Lower leg skin (tissue), 3 donors: Measurements from ENCODE around the gene CSMD2.

Experiments
- POLR2A ChIP-seq, 2 donors: fragments of 450-650 bp; IDR thresholded peaks; one replicate each; pipeline ENCODE4 v1.6.1; 2016 to 2017; ENCODE audit warnings: antibody characterized with exemption in 2 of 2, mild to moderate bottlenecking in 1 of 2, moderate library complexity in 1 of 2
- TF ChIP-seq, protein P1 (sequence below), 3 donors: fragments of 450-650 bp; IDR thresholded peaks; one replicate each; pipeline ENCODE4 v1.5.1; 2016; ENCODE audit warnings: antibody characterized with exemption in 3 of 3, mild to moderate bottlenecking in 3 of 3, moderate library complexity in 2 of 3

DNA sequence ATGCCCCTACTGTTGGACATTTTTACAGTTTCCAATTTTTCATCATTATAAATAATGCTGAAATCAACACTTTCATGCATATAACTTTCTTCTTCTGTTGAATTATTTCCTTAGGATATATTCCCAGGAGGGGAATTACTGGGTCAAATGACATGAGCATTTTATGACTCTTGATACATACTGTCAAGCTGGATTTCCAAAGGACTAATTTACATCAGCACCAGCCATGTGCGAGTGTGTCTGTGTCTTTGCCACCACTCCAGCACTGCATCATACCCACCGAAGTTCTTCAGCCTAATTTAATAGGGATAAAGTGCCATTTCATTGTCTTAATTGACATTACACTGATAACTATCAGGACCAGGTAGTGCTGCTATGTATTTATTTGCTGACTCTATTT, 146.7 kb downstream of the CSMD2 start:
- TF ChIP-seq, protein P1, sequence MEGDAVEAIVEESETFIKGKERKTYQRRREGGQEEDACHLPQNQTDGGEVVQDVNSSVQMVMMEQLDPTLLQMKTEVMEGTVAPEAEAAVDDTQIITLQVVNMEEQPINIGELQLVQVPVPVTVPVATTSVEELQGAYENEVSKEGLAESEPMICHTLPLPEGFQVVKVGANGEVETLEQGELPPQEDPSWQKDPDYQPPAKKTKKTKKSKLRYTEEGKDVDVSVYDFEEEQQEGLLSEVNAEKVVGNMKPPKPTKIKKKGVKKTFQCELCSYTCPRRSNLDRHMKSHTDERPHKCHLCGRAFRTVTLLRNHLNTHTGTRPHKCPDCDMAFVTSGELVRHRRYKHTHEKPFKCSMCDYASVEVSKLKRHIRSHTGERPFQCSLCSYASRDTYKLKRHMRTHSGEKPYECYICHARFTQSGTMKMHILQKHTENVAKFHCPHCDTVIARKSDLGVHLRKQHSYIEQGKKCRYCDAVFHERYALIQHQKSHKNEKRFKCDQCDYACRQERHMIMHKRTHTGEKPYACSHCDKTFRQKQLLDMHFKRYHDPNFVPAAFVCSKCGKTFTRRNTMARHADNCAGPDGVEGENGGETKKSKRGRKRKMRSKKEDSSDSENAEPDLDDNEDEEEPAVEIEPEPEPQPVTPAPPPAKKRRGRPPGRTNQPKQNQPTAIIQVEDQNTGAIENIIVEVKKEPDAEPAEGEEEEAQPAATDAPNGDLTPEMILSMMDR (IDR thresholded peaks at IDR 0.05), result no peak
- no peak for TF ChIP-seq POLR2A (IDR thresholded peaks at IDR 0.05)
